ENCODE data around the gene RPEL1.

RPEL1 gene

DNA sequence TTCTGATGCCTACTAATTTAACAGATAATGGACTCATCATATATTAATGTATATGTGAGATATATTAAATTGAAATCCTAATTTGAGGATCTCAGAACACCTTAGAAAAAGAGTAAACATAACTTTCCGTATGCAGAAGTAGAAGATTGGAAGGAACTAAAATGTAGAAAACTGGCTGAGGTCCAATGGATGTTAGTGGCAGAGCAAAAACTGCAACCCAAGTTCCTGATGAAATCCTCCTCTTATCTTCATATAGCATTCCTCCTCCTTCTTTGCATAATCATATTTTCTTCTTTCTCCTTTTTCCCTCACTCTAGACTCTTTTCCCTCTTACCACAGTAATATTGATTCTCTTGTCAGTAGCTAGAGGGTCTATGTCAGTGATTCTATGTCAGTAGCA is 37.3 kb downstream of the RPEL1 start:
- no peak for DNase-seq

GRCh38 chr10:103284170-103284569 is 38.5 kb downstream of the RPEL1 start:
- DNase-seq = no peak

DNA sequence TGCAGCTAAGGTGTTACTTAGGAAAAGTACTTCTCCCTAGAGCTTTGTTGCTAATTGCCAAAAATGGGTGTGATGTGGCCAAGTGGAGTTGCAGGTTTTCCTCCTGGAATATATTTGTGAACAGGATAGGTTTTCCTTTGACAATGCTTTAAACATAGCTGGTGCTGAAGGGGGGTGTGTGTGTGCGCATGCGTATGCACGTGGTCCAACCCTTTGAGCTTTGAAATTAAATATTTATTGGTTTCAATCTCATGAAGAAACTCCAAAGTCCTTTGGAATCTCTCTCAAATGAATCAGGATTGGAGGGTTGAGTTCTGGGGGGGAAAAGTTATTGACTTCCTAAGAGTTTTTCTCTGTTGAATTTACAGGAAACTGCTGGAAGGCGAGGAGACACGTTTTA is 42.3 kb downstream of the RPEL1 start:
- DNase-seq = no peak

DNA sequence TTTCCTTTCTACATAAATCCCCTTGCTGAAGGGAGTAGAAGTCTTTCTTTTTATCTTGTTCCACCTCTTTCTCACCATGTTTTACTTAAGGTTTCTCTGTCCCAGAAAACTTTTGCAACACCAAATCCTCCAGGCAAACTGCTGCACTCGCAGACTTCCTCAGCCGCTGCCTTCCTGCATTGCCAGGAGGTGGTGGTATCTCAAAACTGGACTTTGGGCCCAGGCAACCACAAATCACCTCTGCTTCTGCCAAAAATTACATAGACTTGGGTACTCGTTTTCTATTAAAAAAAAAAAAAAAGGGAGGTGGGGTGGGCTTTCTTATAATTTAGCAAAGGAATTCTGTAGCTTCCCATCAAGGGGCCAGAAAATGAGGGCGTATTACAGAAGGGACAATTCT is 45.9 kb downstream of the RPEL1 start:
- no peak for DNase-seq

- DNase-seq = no peak
Observed at GRCh38 chr10:103295374-103296015, 49.8 kb downstream of the RPEL1 start.

Data from activated CD4-positive, alpha-beta T cell treated with anti-CD3 and anti-CD28 coated beads, Interleukin-2, amount 50 U/mL, for 48 hours (primary cell).